Measurements from ENCODE around the gene GNAL. TPM values are rescaled to one million over a fixed set of nuclear protein-coding genes. Genes with fewer than 3 reads are reported as not detected.
A peak's percentile ranks its signal among the peaks of the same experiment; 100 is the strongest.

Gene GNAL
- total RNA-seq, 1 experiment from 2014 or later, result 0.15 TPM

- Histone ChIP-seq H2AFZ (ENCODE audit: low read length) (no peak overlapping the region), H3K9me3 (ENCODE audit: low read length) (no peaks in the 10 kb centered on the region), H3F3A (ENCODE audit: low read length, unreplicated experiment) (no peaks in the 10 kb centered on the region), H3K4me3 (ENCODE audit: low read length) (no peak overlapping the region), H3K27ac (ENCODE audit: low read length) (no peak overlapping the region), H3K4me2 (ENCODE audit: low read length) (no peak overlapping the region), H4K20me1 (ENCODE audit: low read length) (no peaks in the 10 kb centered on the region), H3K4me1 (ENCODE audit: insufficient read depth, low read length) (peaks cover 4% of the 10 kb centered on the region; the same call in 1 of the 2 replicates), H3K9me2 (replicated peaks; ENCODE audit: low read length) (no peaks in the 10 kb centered on the region), H3K36me3 (ENCODE audit: low read depth, low read length) (peaks cover 3% of the 10 kb centered on the region; the same call in 1 of the 2 replicates), H3K27me3 (ENCODE audit: low read length) (no peaks in the 10 kb centered on the region), H3K79me2 (ENCODE audit: low read length) (no peaks in the 10 kb centered on the region), H3K9ac (ENCODE audit: low read length) (no peak overlapping the region)
- ATAC-seq (no peak), DNase-seq (no peak)
- TF ChIP-seq CTCF (conservative IDR thresholded peaks at IDR 0.05; ENCODE audit: low read depth, low read length) (no peak), EZH2 (IDR thresholded peaks at IDR 0.05; ENCODE audit: low read length, unreplicated experiment) (no peak), EZH2phosphoT487 (IDR thresholded peaks at IDR 0.05; ENCODE audit: borderline replicate concordance, low read length) (no peak)
- ChIA-PET CTCF (no interaction called here), POLR2A (ENCODE audit: unreplicated experiment) (no interaction called here)
- no TSS peak for BruUV-seq (replicated peaks)
- intact Hi-C loops (cut with micrococcal nuclease), result no loop called here
These were observed 210.0 kb downstream of the GNAL start for GRCh38 chr18:11899063-11899462.

- H3K79me2 ChIP-seq (ENCODE audit: low read length), result peaks cover 2% of the 10 kb centered on the region; the same call in 1 of the 2 replicates
- ATAC-seq (no peak), DNase-seq (no peak)
- H3K9me2 ChIP-seq (replicated peaks; ENCODE audit: low read length), result no peaks in the 10 kb centered on the region
- H3K27me3 ChIP-seq (ENCODE audit: low read length), result no peaks in the 10 kb centered on the region
- ChIA-PET POLR2A (ENCODE audit: unreplicated experiment) (no interaction called here), CTCF (no interaction called here)
- H3K4me2 ChIP-seq (ENCODE audit: low read length), result no peak overlapping the region
- no peaks in the 10 kb centered on the region for H3F3A ChIP-seq (ENCODE audit: low read length, unreplicated experiment)
- H3K4me1 ChIP-seq (ENCODE audit: insufficient read depth, low read length), result peaks cover 5% of the 10 kb centered on the region; the same call in 1 of the 2 replicates
- H3K9ac ChIP-seq (ENCODE audit: low read length), result no peak overlapping the region
- no peaks in the 10 kb centered on the region for H3K9me3 ChIP-seq (ENCODE audit: low read length)
- no TSS peak for BruUV-seq (replicated peaks)
- H3K27ac ChIP-seq (ENCODE audit: low read length), result no peak overlapping the region
- no peak overlapping the region for H3K4me3 ChIP-seq (ENCODE audit: low read length)
- intact Hi-C loops (cut with micrococcal nuclease), result no loop called here
- no peaks in the 10 kb centered on the region for H3K36me3 ChIP-seq (ENCODE audit: low read depth, low read length)
- H2AFZ ChIP-seq (ENCODE audit: low read length), result no peak overlapping the region
- TF ChIP-seq EZH2 (IDR thresholded peaks at IDR 0.05; ENCODE audit: low read length, unreplicated experiment) (no peak), CTCF (conservative IDR thresholded peaks at IDR 0.05; ENCODE audit: low read depth, low read length) (no peak), EZH2phosphoT487 (IDR thresholded peaks at IDR 0.05; ENCODE audit: borderline replicate concordance, low read length) (no peak)
- H4K20me1 ChIP-seq (ENCODE audit: low read length), result no peaks in the 10 kb centered on the region
These were observed 212.9 kb downstream of the GNAL start for GRCh38 chr18:11901826-11902438.

GRCh38 chr18:11902522-11903292, 213.6 kb downstream of the GNAL start:
- ATAC-seq, result peak; percentile 83
- Histone ChIP-seq H4K20me1 (ENCODE audit: low read length) (no peaks in the 10 kb centered on the region), H3K27ac (ENCODE audit: low read length) (no peak overlapping the region), H3K79me2 (ENCODE audit: low read length) (peaks cover 10% of the 10 kb centered on the region), H3K4me2 (ENCODE audit: low read length) (no peak overlapping the region), H2AFZ (ENCODE audit: low read length) (no peak overlapping the region), H3K9me3 (ENCODE audit: low read length) (no peaks in the 10 kb centered on the region), H3K36me3 (ENCODE audit: low read depth, low read length) (no peaks in the 10 kb centered on the region), H3F3A (ENCODE audit: low read length, unreplicated experiment) (no peaks in the 10 kb centered on the region), H3K4me1 (ENCODE audit: insufficient read depth, low read length) (peaks cover 12% of the 10 kb centered on the region), H3K4me3 (ENCODE audit: low read length) (no peak overlapping the region), H3K9ac (ENCODE audit: low read length) (no peak overlapping the region), H3K9me2 (replicated peaks; ENCODE audit: low read length) (no peaks in the 10 kb centered on the region), H3K27me3 (ENCODE audit: low read length) (no peaks in the 10 kb centered on the region)
- no TSS peak for BruUV-seq (replicated peaks)
- POLR2A ChIA-PET (ENCODE audit: unreplicated experiment), result no interaction called here
- DNase-seq, result peak; percentile 37
- intact Hi-C loops (cut with micrococcal nuclease), result no loop called here
- CTCF ChIA-PET, result no interaction called here
- TF ChIP-seq EZH2phosphoT487 (IDR thresholded peaks at IDR 0.05; ENCODE audit: borderline replicate concordance, low read length), result no peak
- no peak for TF ChIP-seq CTCF (conservative IDR thresholded peaks at IDR 0.05; ENCODE audit: low read depth, low read length)
- TF ChIP-seq EZH2 (IDR thresholded peaks at IDR 0.05; ENCODE audit: low read length, unreplicated experiment), result no peak
